ENCODE measurements around the gene RINL. TPM values are rescaled to one million over a fixed set of nuclear protein-coding genes. Genes with fewer than 3 reads are reported as not detected.
A peak's percentile ranks its signal among the peaks of the same experiment; 100 is the strongest.

Gene RINL
- total and polyA plus RNA-seq, 2 of the 8 experiments (the other 6 are each of a cell fraction or from before 2014, with no cell fraction given) = 11.1 to 11.9 TPM

DNA sequence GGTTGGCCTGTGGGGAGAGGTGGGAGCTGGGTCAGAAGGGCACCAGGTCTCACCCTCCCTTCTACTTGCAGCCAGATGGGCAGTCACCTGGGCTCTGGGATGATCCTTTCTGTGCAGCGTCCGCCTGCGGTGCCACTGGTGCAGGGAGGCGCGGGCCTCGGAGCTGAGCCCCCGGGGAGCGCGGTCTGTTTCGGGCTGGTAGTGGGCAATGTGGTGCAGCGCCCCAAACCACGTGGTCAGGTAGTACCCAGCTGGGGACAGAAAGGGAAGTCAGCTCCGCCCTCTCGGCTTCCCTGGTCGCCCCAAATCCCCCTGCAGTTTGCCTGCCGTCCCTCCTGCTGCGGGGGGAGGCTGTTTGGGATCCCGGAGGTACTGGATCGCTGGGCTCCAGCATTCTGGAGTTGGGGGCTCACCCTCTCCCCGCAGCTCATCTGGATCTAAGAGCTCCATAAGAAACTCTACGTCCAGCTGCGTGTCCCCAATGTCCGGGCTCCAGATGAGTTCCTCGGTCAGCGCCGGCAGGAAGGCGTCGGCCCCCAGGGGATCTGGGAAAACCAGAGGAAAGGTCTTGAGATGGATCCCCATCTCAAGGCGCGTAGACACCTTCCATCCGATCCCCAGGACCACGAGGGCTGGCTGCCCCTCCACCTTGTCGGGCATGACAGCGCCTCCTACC lies 8.8 kb downstream of the RINL start (continued):
- TF ChIP-seq MAX (IDR thresholded peaks at IDR 0.05) = peak; percentile 96
- TF ChIP-seq, protein P1, sequence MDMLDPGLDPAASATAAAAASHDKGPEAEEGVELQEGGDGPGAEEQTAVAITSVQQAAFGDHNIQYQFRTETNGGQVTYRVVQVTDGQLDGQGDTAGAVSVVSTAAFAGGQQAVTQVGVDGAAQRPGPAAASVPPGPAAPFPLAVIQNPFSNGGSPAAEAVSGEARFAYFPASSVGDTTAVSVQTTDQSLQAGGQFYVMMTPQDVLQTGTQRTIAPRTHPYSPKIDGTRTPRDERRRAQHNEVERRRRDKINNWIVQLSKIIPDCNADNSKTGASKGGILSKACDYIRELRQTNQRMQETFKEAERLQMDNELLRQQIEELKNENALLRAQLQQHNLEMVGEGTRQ (IDR thresholded peaks at IDR 0.05; ENCODE audit: low read length) = peak; percentile 64

All from H1 (cell line).